ENCODE data around the gene MRPS31.

GRCh38 chr13:40765602-40766001 is 5.4 kb downstream of the MRPS31 start:
- TF ChIP-seq CTCF (IDR thresholded peaks at IDR 0.05) (no peak), EP300 (IDR thresholded peaks at IDR 0.05) (no peak), POLR2A (IDR thresholded peaks at IDR 0.05) (no peak)

Data from tibial nerve (tissue), 4 donors.